Mesothelial cell of epicardium (in vitro differentiated cells): Measurements from ENCODE around the gene PEX11G. TPM values are rescaled to one million over a fixed set of nuclear protein-coding genes. Genes with fewer than 3 reads are reported as not detected.

Source experiments
- DNase-seq, 2 experiments: peaks; one replicate each; pipeline ENCODE4 v3.0.0; 2021; ENCODE audit warnings: low spot score in 2 of 2; ENCODE audit not compliant: unreplicated experiment in 2 of 2
- H3K27ac Mint-ChIP-seq: 2 replicates; pipeline ENCODE4 v1.8.0; 2021; ENCODE audit warnings: mixed read lengths
- H3K27me3 Mint-ChIP-seq: 2 replicates; pipeline ENCODE4 v1.8.0; 2021; ENCODE audit warnings: low read depth, mixed read lengths
- H3K36me3 Mint-ChIP-seq: 2 replicates; pipeline ENCODE4 v1.8.0; 2021; ENCODE audit warnings: mixed read lengths
- H3K4me1 Mint-ChIP-seq: 2 replicates; pipeline ENCODE4 v1.8.0; 2021; ENCODE audit warnings: mixed read lengths
- H3K4me3 Mint-ChIP-seq: 2 replicates; pipeline ENCODE4 v1.8.0; 2021; ENCODE audit warnings: mild to moderate bottlenecking, moderate library complexity, mixed read lengths
- H3K9me3 Mint-ChIP-seq: 2 replicates; pipeline ENCODE4 v1.8.0; 2021; ENCODE audit warnings: mixed read lengths
- CTCF ChIP-seq: fragments of 200-600 bp; sonication (generic); IDR thresholded peaks from one replicate; pipeline ENCODE4 v1.5.0; 2021; ENCODE audit warnings: antibody characterized with exemption; ENCODE audit not compliant: unreplicated experiment
- total RNA-seq: library from RNA; stranded (reverse); gene quantifications from 3 replicates; pipeline ENCODE4 v1.2.1, GENCODE V29; 2021

PEX11G gene
- total RNA-seq, 1 donor from 2014 or later: 7.0 TPM

GRCh38 chr19:7482584-7483439 lies 6.0 kb downstream of the PEX11G start:
- Mint-ChIP-seq H3K4me3 (peak overlapping the region; percentile 29), H3K4me1 (peaks cover 20% of the 10 kb centered on the region), H3K27me3 (no peaks in the 10 kb centered on the region)

GRCh38 chr19:7480970-7481255 lies 7.9 kb downstream of the PEX11G start:
- H3K4me3 Mint-ChIP-seq: no peak overlapping the region
- TF ChIP-seq CTCF: no peak
- no peak overlapping the region for H3K27ac Mint-ChIP-seq

More at GRCh38 chr19:7482584-7483439, 6.0 kb downstream of the PEX11G start:
- Mint-ChIP-seq H3K36me3 (no peaks in the 10 kb centered on the region), H3K27ac (peak overlapping the region; percentile 75), H3K9me3 (no peaks in the 10 kb centered on the region)
- DNase-seq: peak; percentile 51 to 66
- no peak for TF ChIP-seq CTCF

GRCh38 chr19:7480222-7480969 lies 8.4 kb downstream of the PEX11G start:
- DNase-seq: no peak
- no peak for TF ChIP-seq CTCF
- Mint-ChIP-seq H3K4me3 (no peak overlapping the region), H3K4me1 (peaks cover 20% of the 10 kb centered on the region), H3K9me3 (no peaks in the 10 kb centered on the region), H3K27ac (peak overlapping the region; percentile 92), H3K36me3 (no peaks in the 10 kb centered on the region), H3K27me3 (no peaks in the 10 kb centered on the region)

More at GRCh38 chr19:7480970-7481255, 7.9 kb downstream of the PEX11G start:
- H3K9me3 Mint-ChIP-seq: no peaks in the 10 kb centered on the region
- no peak for DNase-seq
- H3K27me3 Mint-ChIP-seq: no peaks in the 10 kb centered on the region
- no peaks in the 10 kb centered on the region for H3K36me3 Mint-ChIP-seq
- H3K4me1 Mint-ChIP-seq: peaks cover 20% of the 10 kb centered on the region

- no peaks in the 10 kb centered on the region for H3K9me3 Mint-ChIP-seq
- H3K4me1 Mint-ChIP-seq: peaks cover 20% of the 10 kb centered on the region
- H3K27me3 Mint-ChIP-seq: no peaks in the 10 kb centered on the region
- DNase-seq: no peak
- no peak overlapping the region for H3K4me3 Mint-ChIP-seq
- TF ChIP-seq CTCF: no peak
- H3K36me3 Mint-ChIP-seq: no peaks in the 10 kb centered on the region
- no peak overlapping the region for H3K27ac Mint-ChIP-seq
Measured at GRCh38 chr19:7478843-7479227, 10.0 kb downstream of the PEX11G start.

- Mint-ChIP-seq H3K4me3 (no peak overlapping the region), H3K27ac (no peak overlapping the region), H3K9me3 (no peaks in the 10 kb centered on the region), H3K4me1 (peaks cover 16% of the 10 kb centered on the region), H3K27me3 (no peaks in the 10 kb centered on the region), H3K36me3 (peaks cover 1% of the 10 kb centered on the region)
- no peak for TF ChIP-seq CTCF
- no peak for DNase-seq
Measured at GRCh38 chr19:7478173-7478842, 10.5 kb downstream of the PEX11G start.
